ENCODE data around the gene SLC22A7.

The SLC22A7 gene

DNA sequence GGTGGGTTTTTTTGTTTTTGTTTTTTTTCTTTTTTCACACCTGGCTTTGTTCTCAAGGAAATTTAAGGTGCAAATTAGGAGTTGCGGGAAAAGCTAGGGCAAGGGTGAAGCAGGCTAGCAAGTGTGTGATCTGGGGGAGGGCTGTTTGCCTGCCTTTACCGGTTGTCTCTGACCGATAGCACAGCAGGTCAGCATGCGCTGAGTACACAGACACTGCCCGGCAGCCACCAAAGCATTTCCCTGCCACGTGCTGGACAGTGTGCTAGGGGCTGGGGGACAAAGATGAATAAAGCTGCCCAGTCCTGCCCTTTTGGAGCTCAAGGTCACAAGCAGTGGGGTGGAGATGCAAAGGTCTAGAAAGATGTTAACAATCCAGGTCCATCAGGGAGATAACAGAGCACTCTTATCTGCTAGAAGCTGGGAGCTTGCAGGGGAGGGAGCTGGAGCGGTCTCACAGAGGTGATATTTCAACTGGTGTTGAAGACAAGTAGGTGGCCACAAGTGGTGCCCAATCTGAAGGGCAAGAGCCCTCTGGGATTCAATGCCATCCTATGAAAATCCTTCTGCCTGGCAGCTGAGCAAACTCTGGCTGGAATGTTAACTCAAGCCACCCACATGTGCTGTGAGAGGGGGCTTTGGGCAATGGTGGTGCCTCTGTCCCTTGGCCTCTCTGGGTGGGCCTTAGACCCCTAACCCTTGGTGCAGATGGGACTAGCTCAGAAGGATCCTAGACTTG is 30.3 kb upstream of the SLC22A7 start:
- peak; percentile 84 for DNase-seq (ENCODE audit: low spot score)

DNA sequence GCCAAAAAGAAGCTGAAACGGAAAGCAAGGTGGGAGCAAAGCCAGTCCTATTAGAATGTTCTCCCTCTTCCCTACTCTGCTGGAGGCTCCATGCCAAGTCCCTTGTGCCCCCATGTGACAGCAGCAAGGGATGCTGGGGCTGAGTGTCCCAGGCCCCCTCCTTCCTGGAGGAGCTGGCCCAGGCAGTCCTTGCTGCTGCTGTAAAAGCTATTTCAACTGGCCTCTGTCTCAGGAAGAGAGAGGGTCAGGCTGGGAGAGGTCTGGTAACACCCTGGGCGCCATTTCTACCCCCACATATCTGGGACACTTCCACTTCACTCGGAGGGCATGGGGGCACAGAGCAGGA is 29.7 kb upstream of the SLC22A7 start:
- DNase-seq (ENCODE audit: low spot score) = no peak

DNA sequence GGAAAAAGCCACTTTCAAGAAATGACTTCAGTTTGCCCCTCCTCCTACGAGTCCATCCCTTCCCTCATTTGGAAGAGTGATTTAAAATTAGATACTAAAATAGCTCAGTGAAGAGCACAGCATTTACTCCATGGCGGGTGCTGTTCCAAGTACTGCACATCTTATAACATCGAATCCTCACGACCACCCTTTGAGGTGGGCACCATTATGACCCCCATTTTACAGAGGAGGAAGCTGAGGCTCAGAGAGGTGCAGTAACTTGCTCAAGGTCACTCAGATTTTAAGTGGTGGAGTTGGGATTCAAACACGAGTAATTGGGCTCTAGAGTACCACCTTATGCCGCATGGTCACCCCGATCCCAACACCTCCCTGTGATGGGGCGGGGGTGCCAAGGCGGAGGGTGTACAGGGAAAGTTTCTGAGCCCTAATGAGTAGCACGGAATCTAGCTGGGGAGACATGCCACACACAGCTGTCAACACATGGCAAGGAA is 29.2 kb upstream of the SLC22A7 start:
- no peak for DNase-seq (ENCODE audit: low spot score)

DNA sequence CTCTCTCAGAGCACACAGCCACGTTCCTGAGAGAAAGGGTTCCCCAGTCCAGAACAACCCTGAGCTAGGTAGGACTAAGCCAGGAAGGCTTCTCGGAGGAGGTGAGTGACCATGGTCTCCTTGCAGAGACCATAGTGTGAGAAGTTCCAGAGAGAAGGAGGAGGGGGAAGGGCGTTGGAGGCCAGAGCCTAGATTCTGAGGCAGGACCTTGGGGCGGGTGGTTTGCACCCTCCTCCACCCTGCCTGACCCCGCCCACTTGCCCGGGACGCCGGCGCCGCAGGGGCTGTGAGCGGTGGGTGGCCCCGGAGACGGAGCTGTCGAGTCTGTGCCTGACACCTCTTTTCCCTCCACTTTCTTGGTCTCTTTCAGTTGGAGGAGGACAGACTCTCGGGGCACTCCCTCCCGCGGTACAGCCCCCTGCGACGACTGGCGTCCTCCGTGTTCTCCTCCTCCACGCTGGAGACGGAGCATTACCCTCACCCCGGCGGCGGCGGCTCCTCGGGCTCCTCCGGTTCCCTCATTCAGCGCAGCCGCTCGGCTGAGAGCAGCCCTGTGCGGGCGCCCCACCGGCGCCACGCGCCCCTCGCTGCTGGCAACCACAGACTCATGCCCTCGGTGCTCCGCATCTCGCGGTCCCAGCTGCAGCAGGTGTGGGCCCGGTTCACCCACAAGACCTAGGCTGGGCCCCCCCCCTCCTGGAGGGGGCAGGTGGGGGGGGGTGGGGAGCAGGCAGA is 28.6 kb upstream of the SLC22A7 start:
- no peak for DNase-seq (ENCODE audit: low spot score)

DNA sequence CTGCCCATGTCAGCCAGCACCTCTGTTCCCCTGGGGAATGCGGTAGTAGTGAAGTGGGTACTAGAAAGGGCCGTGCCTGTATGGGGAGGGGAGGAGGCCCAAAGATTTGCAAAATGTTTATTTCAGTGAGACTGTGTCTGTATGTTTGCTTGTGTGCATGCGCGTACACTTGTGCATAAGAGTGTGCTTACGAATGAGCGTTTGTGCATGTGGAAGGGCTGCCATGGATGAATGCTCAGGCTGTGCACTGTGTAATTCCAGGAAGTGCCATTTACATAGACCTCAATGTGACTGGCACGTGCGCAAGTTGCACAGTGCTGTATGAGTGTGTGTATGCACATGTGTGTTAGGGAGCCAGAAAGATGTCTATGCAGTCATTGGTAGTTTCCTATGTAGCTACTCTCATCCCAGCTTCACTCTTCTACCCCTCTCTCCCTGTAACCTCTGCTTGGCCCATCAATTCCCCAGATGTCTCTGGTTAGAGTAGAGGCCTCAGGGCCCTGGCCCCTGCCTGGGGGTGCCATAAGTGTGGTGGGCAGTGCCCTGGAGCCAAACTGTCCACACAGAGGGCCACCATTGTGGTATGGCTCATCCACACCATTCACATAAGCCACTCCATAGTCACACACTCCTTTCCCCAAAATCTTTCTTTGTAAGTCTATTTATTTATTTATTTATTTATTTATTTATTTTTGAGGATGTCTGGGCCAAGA is 26.8 kb upstream of the SLC22A7 start:
- no peak for DNase-seq (ENCODE audit: low spot score)

DNA sequence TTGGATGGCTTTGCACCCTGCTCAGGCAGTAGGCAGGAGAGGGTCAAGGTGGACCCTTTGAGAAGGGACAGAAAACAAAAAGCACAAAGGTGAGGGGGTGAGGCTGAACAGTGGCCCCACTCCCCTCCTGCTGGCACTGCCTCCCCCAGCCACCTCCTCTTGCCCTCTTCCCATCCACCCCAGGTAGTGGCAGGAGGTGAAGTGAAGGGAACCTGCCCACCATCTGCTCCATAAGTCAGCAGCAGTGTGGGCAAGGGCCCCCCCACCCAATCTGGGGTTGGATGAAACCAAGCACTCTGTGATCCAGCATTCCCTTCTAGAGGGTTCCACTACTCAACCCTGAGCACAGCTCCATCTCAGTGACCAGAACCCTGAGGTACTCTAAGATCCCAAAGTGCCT is 26.1 kb upstream of the SLC22A7 start:
- no peak for DNase-seq (ENCODE audit: low spot score)

DNA sequence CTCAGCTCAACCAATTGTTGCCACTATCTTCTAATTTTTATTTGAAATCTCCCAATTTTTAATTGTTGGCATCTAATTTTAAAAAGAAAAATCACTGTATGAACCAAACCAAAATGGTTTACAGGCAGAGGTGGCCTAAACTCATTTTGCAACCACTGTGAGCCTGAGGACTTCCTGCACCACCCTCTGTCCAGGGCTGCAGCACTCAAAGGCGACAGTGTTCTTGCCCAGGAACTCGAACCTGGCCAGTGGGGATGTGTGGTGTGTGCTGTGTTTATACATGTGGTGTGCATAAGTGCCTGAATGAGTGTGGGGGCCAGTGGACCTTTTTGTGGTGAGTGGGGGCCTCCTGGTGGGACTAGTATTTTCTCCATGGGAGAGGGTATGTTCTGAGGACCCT is 24.4 kb upstream of the SLC22A7 start:
- no peak for DNase-seq (ENCODE audit: low spot score)

DNA sequence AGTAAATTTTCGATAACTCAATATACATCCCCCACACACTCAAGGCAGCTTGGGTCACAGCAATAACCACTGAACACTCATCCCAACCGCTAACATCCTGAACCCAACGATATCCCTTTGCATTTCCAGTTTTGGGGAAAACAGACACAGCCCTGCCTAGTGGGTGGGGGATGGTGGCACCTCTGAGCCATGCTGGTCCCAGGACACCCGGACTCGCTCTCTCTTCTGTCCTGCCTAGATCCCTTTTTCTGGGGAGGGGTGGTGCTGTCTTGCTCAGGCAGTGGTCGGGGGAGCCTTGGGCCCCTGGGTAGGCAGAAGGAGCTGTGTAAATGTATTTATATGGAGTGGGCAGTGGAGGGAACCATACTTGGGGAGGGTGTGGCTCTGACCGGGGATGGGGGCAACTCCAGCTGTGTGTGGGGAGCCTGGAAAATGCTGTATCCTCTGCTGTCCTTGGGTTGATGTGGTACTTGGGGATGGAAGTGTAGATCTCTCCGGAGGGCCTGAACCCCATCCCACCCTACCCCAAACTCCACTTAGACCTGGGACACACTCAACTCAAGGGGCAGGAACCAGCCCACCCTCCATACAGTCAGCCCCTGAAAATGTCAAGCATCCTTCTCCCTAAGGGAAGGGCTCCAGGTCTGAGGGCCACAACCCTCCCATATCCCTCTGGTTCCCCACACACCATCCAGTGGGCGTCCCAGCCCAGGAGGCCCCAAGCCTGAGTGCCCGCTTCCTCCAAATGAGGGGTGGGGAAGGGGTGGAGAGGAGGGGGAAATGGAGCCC is 23.7 kb upstream of the SLC22A7 start:
- no peak for DNase-seq (ENCODE audit: low spot score)

DNA sequence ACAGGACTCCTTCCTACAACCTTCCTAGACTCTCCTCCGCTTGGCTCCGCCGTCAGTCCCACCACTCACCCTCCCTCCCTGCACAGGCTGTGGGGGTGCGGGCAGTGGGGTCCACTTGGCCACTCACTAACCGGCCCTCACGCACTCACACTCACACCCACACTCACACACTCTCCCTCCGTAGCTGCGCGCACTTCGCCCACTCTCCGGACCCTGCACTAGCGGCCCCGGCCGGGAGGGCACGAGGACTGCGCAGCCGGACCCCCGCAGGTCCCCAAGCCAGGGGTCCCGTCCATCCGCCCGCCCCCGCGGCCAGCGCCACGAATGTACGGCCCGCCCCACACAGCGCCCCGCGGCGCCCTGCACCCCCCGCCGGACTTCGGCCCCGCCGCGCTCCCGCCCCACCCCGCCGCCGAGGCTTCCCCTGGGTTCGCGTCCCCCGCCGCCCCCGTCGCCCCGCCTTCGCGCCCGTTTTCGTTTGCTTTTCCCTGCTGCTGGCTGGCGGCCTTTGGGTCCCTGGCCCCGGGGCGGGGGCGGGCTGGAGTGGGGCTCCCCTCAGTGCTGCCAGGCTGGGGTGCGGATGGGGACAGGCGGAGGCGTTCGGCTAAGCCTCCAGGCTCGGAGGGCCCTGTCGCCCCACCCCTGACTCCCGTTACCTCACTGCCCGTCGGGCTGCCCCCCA is 23.0 kb upstream of the SLC22A7 start:
- DNase-seq (ENCODE audit: low spot score) = peak; percentile 75

DNA sequence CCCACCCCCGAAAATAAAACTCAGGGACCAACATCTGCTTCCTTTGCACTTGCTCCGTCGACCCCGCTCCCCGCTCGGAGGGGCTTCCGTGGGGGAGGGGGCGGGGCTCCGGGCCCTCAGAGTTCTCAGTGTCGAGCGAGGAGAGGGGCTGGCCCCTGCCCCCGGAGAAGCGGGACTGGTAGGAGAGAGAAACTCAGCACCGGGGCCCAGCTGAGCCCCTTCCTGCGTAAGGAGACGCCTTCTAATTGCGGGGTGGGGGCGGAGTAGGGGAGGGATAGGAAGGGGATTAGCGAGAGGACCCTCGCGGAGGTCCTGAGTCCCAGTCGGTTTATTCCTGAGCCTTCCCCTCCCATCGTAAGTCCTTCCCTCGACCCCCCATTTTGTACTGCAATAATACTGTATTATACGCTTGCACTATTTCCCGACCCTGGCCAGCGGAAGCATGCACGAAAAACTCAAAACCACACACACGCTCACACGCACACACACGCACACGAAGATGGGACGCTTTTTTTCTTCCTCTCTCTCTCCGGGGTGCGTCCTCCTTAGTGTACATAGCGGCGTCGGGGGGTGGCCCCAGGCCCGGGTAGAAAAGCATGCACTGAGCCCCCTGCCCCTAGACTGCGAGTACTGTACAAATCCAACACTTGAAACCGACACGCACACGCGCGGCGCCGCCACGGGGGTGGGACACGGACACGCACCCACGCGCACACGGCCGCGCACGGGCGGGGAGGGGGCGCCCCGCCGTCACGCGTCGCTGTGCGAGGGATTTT is 22.1 kb upstream of the SLC22A7 start:
- DNase-seq (ENCODE audit: low spot score) = no peak

DNA sequence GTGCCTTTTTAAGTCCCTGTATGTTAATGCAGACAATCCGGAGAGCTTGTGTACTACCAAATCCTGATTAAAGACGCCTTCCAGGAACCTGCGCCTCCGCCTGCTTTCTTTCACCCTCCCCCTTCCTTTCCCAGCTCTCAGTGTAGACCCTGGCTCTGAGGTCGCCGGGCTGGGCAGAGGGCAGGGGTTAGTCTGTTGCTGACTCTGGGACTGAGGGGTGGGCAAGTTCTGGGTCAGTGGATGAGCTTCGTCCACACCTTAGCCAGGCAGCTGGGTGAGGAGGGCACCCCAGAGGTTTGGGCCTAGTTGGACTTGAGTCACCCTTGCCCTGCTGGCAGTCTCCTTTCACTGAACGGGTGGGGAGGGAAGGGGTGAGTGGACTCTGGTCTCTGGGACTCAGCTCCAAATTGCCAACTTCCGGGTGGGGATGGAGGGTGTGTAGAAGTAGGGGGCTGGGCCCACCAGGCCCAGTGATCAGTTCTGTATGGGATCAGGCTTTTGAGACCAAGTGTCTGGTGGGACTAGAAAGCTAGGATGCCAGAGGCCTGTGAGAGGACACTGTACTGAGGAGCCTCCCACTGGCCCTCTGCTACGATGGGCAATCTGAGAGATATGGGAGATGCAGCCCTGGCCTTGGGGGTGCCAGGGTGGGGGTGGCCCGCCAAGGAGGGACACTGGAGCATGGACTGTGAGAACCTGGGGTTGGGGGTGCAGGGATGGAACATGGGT is 21.3 kb upstream of the SLC22A7 start:
- no peak for DNase-seq (ENCODE audit: low spot score)

DNA sequence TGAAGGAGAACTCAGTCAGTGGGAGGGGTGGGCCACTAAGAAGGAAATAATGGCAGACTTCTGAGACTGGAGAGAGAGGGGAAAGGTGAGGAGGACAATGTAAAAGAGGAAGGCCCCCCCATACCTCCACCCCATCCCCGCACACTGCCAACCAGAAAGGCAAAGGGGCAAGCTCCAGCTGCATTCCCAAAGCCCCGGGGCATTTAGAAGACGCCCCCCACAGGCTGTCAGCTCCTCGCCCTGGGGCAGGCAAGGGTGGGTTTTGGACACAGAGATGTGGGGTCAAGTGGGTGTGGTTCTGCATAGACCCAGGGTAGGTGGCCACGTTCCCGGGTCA is 20.8 kb upstream of the SLC22A7 start:
- DNase-seq (ENCODE audit: low spot score) = no peak

DNA sequence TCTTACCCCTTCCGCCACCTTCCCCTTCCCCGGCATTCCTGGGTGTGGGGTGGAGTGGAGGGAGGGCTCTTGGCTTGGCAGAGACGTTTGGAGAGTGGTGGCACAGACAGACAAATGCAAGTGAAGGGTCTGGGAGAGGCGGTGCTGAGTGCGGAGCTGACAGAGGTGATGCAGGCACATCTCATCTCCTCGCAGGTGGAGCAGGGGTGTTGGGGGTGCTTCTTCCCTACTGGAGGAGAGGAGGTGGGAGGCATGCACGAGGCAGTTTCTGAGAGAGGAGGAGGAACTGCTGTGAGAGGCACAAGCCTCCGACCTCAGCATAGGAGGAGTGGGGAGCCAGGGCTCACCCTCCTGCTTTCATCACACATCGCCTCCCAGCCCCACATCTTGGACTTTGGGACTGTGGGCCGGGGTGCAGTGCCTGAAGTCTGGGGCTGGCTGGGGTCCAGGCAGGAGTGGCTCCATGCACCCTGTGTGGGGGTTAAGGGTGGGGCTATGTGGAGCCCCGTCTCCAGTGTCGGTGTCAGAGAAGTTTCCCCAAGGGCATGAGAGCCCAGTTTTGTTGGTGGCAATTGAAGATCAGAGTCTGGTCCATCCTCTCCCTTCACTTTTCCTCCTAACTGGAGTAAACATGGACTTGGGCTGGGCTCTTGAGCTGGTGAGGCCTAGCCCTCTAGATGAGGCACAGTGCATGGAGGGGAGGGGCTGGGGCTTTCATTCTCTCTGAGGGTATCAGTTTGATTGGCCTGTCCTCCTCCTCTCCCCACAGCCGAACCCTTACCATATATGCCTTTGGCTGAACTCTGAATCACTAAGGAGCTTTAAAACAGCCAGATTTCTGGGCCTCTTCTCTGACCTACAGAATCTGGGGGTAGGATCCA is 20.2 kb upstream of the SLC22A7 start:
- no peak for DNase-seq (ENCODE audit: low spot score)

DNA sequence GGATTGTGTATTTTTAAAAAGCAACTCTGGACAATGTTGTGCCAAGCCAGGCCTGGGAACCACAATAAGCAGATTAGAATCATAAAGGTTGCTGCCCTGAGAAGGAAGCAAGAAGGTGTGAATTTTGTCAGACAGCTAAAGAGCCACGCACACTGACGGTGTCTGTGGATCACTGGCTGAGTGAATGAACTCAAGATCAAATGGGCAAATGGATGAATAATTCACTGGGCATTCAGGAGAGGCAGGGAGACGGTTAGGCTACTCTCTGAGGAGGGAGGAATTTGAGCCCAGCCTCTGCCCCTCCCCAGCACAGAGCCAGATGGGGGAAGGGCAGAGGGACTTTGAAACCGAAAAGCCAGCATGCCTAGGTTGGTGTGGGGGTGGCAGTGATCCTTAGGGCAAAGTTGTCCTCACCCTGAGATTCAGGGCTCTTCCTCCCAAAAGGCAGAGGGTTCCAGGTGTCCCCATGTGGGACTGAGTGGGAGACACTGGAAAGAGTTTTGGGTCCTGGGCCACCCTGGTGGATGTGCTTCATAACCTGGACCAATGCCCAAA is 19.5 kb upstream of the SLC22A7 start:
- no peak for DNase-seq (ENCODE audit: low spot score)

DNA sequence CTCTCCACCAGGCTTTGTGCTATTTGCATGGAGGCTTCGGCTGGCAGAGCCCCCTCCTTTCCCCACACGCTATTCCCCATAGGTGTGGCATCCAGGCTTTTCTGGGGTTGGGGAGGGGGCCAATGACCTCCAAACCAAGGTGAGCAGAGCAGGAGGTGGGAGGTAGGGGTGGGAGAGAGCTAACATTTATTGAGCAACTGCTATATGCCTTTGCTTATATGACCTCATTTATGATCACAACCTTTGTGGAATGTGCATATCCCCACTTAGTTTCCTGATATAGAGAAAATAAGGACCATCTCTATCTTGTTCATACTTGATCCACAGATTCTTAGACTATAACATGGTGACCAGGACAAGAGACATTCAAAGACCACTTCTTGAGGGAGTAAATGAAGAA is 17.8 kb upstream of the SLC22A7 start:
- DNase-seq (ENCODE audit: low spot score) = no peak

DNA sequence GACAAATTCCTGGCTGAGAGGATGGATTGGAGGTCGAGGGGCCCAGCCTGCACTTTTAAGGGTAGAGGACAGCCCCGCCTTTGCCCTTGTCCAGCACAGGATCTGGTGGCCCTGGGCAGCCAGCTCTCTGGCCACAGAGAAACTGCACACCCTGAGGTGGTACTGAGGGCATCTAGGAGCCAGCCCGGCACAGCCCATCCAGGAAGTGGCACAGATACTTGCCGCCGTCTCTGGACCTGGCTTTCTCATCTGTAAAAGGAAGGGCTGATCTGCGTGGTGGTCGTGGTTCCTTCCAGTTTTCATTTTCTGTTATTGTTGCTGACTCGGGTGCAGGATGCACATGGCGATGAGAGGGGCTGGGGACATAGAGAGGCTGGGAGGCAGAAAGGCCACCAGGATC is 16.0 kb upstream of the SLC22A7 start:
- no peak for DNase-seq (ENCODE audit: low spot score)

DNA sequence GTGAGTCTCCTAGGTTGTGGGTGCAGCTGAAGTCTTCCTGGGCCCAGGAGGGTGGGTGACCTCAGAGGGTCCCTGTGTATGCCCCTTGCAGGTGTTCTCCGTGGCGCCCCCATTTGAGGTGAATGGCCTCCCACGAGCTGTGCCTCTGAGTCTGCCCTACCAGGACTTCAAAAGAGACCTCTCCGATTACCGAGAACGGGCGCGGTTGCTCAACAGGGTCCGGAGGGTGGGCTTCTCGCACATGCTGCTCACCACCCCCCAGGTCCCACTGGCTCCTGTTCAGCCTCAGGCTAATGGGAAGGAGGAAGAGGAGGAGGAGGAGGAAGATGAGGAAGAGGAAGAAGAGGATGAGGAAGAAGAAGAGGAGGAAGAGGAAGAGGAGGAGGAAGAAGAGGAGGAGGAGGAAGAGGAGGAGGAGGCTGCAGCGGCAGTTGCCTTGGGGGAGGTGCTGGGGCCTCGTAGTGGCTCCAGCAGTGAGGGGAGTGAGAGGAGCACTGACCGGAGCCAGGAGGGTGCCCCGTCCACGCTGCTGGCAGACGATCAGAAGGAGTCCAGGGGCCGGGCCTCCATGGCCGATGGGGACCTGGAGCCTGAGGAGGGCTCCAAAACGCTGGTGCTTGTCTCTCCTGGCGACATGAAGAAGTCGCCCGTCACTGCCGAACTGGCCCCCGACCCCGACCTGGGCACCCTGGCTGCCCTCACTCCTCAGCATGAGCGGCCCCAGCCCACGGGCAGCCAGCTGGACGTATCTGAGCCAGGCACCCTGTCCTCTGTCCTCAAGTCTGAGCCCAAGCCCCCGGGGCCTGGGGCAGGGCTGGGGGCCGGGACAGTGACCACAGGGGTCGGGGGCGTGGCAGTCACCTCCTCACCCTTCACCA is 15.2 kb upstream of the SLC22A7 start:
- no peak for DNase-seq (ENCODE audit: low spot score)

DNA sequence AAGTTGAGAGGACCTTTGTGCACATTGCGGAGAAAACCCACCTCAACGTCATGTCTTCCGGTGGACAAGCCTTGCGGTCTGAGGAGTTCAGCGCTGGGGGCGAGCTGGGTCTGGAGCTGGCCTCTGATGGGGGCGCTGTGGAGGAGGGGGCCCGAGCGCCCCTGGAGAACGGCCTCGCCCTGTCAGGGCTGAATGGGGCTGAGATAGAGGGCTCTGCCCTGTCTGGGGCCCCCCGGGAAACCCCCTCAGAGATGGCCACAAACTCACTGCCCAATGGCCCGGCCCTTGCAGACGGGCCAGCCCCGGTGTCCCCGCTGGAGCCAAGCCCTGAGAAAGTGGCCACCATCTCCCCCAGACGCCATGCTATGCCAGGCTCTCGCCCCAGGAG is 14.6 kb upstream of the SLC22A7 start:
- no peak for DNase-seq (ENCODE audit: low spot score)
